NT2/D1 (cell line): ENCODE measurements around the gene CREB1.

Experiments
- DNase-seq: peaks from one replicate; pipeline ENCODE4 v3.0.0-alpha.2; 2011; ENCODE audit warnings: low read depth, low spot score
- H3K27me3 ChIP-seq: 2 replicates; pipeline ENCODE4 v1.6.0; 2011; ENCODE audit warnings: mild to moderate bottlenecking; ENCODE audit not compliant: insufficient read length, insufficient read depth
- H3K36me3 ChIP-seq: 2 replicates; pipeline ENCODE4 v1.6.1; 2011; ENCODE audit warnings: mild to moderate bottlenecking, low read length, mixed read lengths; ENCODE audit not compliant: insufficient read depth, insufficient read length
- H3K4me1 ChIP-seq: 2 replicates; pipeline ENCODE4 v1.5.1; 2011; ENCODE audit not compliant: insufficient read depth, insufficient read length
- H3K4me3 ChIP-seq: 2 replicates; pipeline ENCODE4 v1.5.1; 2011; ENCODE audit warnings: low read depth; ENCODE audit not compliant: insufficient read length
- H3K9ac ChIP-seq: 2 replicates; pipeline ENCODE4 v1.6.0; 2011; ENCODE audit warnings: low read depth; ENCODE audit not compliant: insufficient read length
- H3K9me3 ChIP-seq: 2 replicates; pipeline ENCODE4 v1.5.1; 2011; ENCODE audit warnings: mild to moderate bottlenecking, low read length; ENCODE audit not compliant: insufficient read depth
- SUZ12 ChIP-seq: IDR thresholded peaks from 2 replicates; pipeline ENCODE4 v1.6.1; 2011; ENCODE audit not compliant: insufficient read length, insufficient read depth; ENCODE audit errors: extremely low read depth
- YY1 ChIP-seq: IDR thresholded peaks from 2 replicates; pipeline ENCODE4 v1.6.1; 2011; ENCODE audit not compliant: insufficient read length, insufficient read depth
- ZNF274 ChIP-seq: IDR thresholded peaks from 2 replicates; pipeline ENCODE4 v1.6.1; 2011; ENCODE audit warnings: mild to moderate bottlenecking, low read depth, low read length

Gene CREB1

DNA sequence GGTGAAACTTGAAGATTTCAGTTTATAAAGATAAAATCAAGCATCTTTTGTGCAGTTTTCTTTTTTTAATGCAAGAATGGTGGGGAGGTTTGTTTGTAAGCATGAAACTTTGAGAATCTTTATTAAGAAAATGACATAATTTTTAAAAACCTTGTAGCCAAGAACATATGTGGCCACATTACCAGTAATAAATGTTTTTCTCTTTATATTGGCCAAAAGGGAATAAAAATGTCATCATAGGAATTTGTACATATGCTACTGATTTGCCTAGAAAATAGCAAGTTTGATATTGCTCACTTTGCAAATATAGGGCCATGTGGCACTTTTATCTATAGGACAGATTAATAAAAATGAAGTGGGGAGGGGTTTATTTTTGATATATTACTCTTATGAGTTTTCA lies 69.9 kb downstream of the CREB1 start:
- no peaks in the 10 kb centered on the region for H3K27me3 ChIP-seq
- H3K9ac ChIP-seq, result no peak overlapping the region
- H3K9me3 ChIP-seq, result no peaks in the 10 kb centered on the region
- no peaks in the 10 kb centered on the region for H3K4me1 ChIP-seq
- peaks cover 29% of the 10 kb centered on the region for H3K36me3 ChIP-seq
- H3K4me3 ChIP-seq, result no peak overlapping the region
- TF ChIP-seq YY1, result no peak
- no peak for TF ChIP-seq SUZ12
- TF ChIP-seq ZNF274, result no peak
- DNase-seq, result no peak

DNA sequence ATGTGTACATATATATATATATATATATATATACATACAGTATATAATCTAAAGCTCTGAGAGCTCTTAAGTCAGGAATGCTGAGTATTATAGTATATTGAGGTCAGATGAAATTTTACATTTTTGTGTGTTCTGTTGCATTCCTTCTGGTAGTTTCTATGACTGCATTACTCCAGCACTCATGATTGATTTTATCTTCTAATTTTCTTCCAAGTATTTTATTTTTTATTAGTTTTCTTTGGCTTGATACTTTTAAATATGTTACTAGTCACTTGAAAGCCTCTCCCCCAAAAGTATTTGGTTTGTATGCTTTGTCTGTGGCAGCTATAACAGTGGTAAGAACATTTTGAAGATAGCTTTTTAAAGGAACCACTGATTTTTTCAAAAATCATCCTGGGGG lies 70.5 kb downstream of the CREB1 start:
- peaks cover 30% of the 10 kb centered on the region for H3K36me3 ChIP-seq
- H3K9ac ChIP-seq, result no peak overlapping the region
- H3K9me3 ChIP-seq, result no peaks in the 10 kb centered on the region
- TF ChIP-seq YY1 (no peak), SUZ12 (no peak), ZNF274 (no peak)
- no peak overlapping the region for H3K4me3 ChIP-seq
- no peak for DNase-seq
- no peaks in the 10 kb centered on the region for H3K4me1 ChIP-seq
- H3K27me3 ChIP-seq, result no peaks in the 10 kb centered on the region

GRCh38 chr2:207601774-207602173 lies 72.0 kb downstream of the CREB1 start:
- Histone ChIP-seq H3K4me1 (no peaks in the 10 kb centered on the region), H3K4me3 (no peak overlapping the region), H3K36me3 (peaks cover 28% of the 10 kb centered on the region), H3K27me3 (no peaks in the 10 kb centered on the region), H3K9ac (no peak overlapping the region), H3K9me3 (no peaks in the 10 kb centered on the region)
- DNase-seq, result no peak
- TF ChIP-seq YY1 (no peak), ZNF274 (no peak), SUZ12 (no peak)

DNA sequence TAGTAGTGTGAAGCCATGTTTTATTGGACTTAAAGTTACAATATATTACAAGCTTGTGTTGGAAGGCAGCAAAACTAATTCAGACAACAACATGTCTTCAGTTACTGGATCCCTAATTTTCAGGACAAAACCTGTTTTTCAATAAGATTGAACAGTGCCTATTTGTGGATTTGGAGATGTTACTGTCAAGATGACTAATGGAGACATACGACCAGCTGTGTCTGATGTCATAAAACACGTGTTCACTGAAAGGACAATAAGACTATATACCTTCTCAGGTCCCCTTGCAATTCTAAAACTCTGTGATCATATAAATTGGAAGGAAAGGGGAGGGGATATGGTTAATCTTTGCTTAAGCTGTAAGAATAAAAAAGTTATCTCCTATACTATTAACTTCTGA lies 73.7 kb downstream of the CREB1 start:
- Histone ChIP-seq H3K9me3 (no peaks in the 10 kb centered on the region), H3K36me3 (peaks cover 17% of the 10 kb centered on the region), H3K4me3 (no peak overlapping the region), H3K9ac (no peak overlapping the region), H3K27me3 (no peaks in the 10 kb centered on the region), H3K4me1 (no peaks in the 10 kb centered on the region)
- no peak for DNase-seq
- no peak for TF ChIP-seq SUZ12
- TF ChIP-seq YY1, result no peak
- no peak for TF ChIP-seq ZNF274

GRCh38 chr2:207606399-207606798 lies 76.6 kb downstream of the CREB1 start:
- DNase-seq, result no peak
- H3K9me3 ChIP-seq, result no peaks in the 10 kb centered on the region
- H3K36me3 ChIP-seq, result peaks cover 10% of the 10 kb centered on the region
- H3K9ac ChIP-seq, result no peak overlapping the region
- no peak for TF ChIP-seq SUZ12
- TF ChIP-seq ZNF274, result no peak
- no peak for TF ChIP-seq YY1
- no peaks in the 10 kb centered on the region for H3K27me3 ChIP-seq
- H3K4me1 ChIP-seq, result no peaks in the 10 kb centered on the region
- no peak overlapping the region for H3K4me3 ChIP-seq

DNA sequence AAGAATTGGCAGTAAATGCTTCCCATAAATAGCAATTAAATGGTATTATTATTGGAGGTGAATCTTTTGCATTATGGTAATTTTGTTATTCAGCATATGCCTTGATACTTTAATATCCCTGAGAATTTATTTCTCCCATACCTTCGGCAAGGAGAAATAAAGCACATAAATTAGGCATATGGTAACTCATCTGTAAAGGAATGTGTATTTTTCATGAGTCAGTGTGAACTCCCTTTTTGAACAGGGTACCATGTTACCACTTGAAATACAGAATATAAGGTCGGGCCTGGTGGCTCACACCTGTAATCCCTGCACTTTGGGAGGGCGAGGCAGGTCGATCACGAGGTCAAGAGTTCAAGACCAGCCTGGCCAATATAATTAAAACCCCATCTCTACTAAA lies 77.1 kb downstream of the CREB1 start:
- Histone ChIP-seq H3K4me1 (no peaks in the 10 kb centered on the region), H3K36me3 (peaks cover 10% of the 10 kb centered on the region), H3K4me3 (no peak overlapping the region), H3K9ac (no peak overlapping the region), H3K9me3 (no peaks in the 10 kb centered on the region), H3K27me3 (no peaks in the 10 kb centered on the region)
- TF ChIP-seq SUZ12, result no peak
- TF ChIP-seq ZNF274, result no peak
- TF ChIP-seq YY1, result no peak
- no peak for DNase-seq

DNA sequence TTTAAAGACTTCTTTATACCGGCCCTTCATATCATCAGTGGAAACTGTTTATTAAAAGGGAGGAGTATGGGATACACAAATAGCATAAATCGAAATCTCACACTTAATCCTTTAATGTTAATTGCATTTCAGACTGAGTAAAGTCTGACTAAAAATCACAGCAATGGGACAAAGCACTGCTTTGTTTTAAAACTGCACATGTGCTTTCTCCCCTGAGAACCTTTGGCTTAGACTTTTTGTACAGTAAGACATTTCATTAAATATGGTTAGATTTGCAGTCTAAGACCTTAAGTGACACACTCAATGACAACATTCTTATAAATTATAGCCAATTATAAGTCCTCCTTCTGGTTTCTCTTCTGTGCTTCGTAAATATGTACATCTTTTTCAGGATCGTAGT lies 83.0 kb downstream of the CREB1 start:
- no peak for DNase-seq
- no peak for TF ChIP-seq YY1

DNA sequence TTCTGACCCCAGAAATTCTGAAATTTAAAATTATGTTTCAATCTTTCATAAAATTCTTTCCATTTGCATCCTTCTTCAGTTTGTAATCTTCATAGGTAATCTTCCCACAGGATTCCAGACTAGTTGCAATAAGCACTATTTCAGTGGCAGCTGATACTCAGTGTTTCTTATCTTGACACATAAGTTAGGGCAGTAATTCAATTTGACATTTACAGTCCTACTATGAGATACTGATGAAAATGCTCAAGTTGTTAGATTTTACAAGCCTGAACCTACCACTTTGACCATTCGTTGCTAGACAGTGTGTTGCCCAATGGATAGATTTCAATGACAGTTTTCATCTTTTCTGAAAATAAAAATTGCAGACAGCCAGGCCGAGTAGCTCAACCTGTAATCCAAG lies 85.1 kb downstream of the CREB1 start:
- H3K36me3 ChIP-seq, result peaks cover 54% of the 10 kb centered on the region

More for the DNA sequence above, 83.0 kb downstream of the CREB1 start:
- Histone ChIP-seq H3K4me1 (peaks cover 3% of the 10 kb centered on the region), H3K36me3 (peaks cover 44% of the 10 kb centered on the region), H3K9me3 (no peaks in the 10 kb centered on the region), H3K27me3 (no peaks in the 10 kb centered on the region), H3K4me3 (no peak overlapping the region), H3K9ac (no peak overlapping the region)

More for the DNA sequence above, 85.1 kb downstream of the CREB1 start:
- Histone ChIP-seq H3K9ac (no peak overlapping the region), H3K4me3 (no peak overlapping the region), H3K4me1 (peaks cover 3% of the 10 kb centered on the region), H3K9me3 (no peaks in the 10 kb centered on the region), H3K27me3 (no peaks in the 10 kb centered on the region)
- TF ChIP-seq SUZ12 (no peak), YY1 (no peak)
- no peak for DNase-seq
